ENCODE measurements around the gene AP3S2.
A peak's percentile ranks its signal among the peaks of the same experiment; 100 is the strongest.
"Not testable (repeated sequence)": the region's sequence is repeated elsewhere in the genome, so short reads cannot be mapped to it uniquely, and the experiment has no call there.

The AP3S2 gene

GRCh38 chr15:89863918-89864317, 29.9 kb downstream of the AP3S2 start:
- no peak for DNase-seq

GRCh38 chr15:89860891-89861290, 32.9 kb downstream of the AP3S2 start:
- no peak for DNase-seq

DNA sequence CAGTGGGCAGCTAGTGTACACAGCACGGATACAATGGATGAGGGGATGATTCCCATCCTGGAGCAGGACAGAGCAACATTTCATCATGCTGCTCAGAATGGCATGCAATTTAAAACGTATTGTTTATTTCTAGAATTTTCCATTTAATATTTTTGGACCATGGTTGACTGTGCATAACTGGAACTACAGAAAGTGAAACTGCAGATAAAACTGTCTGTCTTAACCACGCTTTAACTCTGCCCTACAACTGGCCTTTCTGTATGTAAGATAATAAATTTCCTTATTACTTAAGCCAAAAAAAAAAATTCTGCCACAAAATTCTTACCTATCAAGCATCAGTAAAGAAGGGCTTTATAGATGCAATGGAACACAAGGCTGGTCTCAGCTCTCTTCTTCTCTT, 33.4 kb downstream of the AP3S2 start:
- no peak for DNase-seq

GRCh38 chr15:89858661-89859458, 34.9 kb downstream of the AP3S2 start:
- no peak for DNase-seq

GRCh38 chr15:89857673-89858072, 36.1 kb downstream of the AP3S2 start:
- no peak for DNase-seq

DNA sequence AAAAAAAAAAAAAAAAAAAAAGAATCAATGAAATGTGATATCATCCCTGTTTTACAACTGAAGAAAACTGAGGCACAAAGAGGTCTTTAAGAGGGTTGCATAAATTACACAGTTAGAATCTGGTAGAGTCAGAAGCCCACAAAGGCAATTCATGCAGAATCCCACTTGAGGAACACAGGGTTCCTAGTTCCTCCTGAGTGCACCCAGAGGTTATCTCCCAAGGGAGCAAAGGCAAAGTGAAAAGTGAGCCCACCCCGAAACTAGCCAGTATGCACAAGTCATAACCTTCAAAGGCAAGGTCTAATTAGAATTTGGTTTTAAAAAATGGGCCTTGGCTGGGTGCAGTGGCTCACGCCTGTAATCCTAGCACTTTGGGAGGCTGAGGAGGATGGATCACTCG, 37.8 kb downstream of the AP3S2 start:
- no peak for DNase-seq

DNA sequence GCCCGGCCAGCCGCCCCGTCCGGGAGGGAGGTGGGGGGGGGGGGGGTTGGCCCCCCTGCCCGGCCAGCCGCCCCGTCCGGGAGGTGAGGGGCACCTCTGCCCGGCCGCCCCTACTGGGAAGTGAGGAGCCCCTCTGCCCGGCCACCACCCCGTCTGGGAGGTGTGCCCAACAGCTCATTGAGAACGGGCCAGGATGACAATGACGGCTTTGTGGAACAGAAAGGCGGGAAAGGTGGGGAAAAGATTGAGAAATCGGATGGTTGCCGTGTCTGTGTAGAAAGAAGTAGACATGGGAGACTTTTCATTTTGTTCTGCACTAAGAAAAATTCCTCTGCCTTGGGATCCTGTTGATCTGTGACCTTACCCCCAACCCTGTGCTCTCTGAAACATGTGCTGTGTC, 38.9 kb downstream of the AP3S2 start:
- not testable (repeated sequence) for DNase-seq

DNA sequence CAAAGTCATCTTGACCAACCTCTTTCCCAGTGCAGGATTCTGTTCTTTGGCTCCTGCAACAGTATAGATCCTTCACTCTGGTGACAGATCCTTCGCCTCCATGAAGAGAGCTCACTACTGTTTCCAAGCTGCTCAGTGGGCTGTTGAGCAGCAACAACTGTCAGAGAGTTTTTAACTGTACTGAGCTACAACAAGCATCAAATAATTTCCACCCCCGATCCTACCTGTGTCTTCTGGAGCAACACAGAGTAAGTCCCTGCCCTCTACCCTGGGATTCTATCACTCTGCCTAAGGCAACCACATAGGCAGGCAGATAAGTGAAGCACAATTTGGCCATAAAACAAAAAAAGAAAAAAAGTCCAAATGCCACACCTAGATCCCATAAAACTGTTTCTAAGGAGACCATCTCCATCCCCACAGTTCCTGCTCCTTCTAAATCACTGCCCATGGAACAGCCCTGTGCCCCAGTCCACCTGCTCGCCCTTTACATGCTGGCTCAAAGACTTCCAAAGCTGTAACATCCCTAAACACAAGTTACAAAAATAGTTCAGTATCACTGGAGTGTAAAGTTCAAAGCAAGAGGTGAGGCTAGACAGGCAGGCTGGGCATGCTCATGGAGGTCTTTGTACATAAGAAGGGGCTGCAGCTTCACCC, 41.3 kb downstream of the AP3S2 start:
- no peak for DNase-seq

- no peak for DNase-seq
Measured at GRCh38 chr15:89851673-89852341, 42.0 kb downstream of the AP3S2 start.

GRCh38 chr15:89848970-89849292, 44.9 kb downstream of the AP3S2 start:
- DNase-seq: no peak

- no peak for DNase-seq
Measured at GRCh38 chr15:89847101-89847500, 46.7 kb downstream of the AP3S2 start.

- peak; percentile 12 for DNase-seq
Measured at GRCh38 chr15:89845305-89845893, 48.4 kb downstream of the AP3S2 start.

DNA sequence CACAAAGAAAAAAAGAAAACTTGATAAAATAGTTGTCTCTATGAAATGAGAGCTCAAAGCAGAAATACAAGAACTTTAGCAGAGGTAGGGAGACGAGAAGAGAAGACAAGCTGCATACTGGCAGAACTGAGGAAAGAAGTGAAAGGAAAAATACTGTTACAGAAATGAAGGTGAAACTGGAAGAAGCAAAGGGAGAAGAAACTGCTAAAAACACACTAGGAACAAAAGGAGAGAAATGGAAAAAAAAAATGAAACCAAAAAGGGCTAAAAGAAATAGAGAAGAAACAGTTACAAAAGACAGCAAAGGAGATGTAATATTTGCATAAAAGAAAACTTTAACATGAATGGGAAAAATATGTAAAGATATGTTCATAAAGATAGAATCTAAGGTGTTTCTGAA, 51.8 kb downstream of the AP3S2 start:
- DNase-seq: no peak

DNA sequence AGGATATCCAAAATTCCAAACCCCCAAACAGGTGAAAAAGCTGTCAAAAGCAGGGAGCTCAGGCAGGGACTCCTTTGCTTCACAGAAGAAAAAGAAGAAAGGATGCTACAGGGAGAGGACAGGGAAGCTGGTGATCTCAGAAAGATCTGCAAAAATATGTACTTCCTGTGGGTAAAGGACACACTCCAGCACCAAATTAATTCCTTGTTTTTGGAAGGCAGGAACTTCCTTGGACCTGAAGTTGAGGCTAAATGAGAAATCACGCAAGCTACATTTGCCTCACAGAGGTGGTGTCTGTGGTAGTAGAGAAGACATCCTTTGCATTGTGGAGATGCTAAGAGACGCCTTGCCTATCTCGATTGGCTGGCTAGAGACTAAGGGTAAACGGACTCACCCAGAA, 52.5 kb downstream of the AP3S2 start:
- DNase-seq: no peak

DNA sequence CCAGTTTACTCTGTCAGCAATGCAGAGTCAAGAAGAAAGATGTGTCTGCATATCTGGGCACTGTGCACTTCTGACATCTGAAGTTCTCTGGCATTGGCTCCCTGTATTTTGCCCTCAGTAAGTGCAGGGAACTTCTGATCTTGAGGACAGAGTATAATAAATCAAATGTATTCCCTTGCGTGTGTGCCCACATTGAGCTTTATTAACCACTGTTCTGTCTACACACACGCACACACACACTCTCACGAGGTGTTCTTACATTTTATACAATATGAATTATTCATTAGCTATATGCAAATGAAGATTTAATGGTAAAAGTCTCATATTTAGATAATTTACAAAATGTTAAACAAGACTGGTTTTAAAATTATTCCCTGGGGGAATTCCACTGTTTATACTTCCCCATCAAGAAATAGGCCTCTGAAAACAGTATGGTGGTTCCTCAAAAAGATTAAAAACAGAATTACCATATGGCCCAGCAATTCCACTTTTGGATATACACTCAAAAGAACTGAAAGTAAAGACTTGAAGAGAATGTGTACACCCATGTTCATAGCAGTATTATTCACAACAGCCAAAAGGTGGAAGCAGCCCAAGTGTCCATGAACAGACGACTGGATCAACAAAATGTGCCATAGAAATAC, 54.5 kb downstream of the AP3S2 start:
- DNase-seq: no peak

- no peak for DNase-seq
Measured at GRCh38 chr15:89837830-89838178, 56.0 kb downstream of the AP3S2 start.

GRCh38 chr15:89837134-89837829, 56.5 kb downstream of the AP3S2 start:
- no peak for DNase-seq

DNA sequence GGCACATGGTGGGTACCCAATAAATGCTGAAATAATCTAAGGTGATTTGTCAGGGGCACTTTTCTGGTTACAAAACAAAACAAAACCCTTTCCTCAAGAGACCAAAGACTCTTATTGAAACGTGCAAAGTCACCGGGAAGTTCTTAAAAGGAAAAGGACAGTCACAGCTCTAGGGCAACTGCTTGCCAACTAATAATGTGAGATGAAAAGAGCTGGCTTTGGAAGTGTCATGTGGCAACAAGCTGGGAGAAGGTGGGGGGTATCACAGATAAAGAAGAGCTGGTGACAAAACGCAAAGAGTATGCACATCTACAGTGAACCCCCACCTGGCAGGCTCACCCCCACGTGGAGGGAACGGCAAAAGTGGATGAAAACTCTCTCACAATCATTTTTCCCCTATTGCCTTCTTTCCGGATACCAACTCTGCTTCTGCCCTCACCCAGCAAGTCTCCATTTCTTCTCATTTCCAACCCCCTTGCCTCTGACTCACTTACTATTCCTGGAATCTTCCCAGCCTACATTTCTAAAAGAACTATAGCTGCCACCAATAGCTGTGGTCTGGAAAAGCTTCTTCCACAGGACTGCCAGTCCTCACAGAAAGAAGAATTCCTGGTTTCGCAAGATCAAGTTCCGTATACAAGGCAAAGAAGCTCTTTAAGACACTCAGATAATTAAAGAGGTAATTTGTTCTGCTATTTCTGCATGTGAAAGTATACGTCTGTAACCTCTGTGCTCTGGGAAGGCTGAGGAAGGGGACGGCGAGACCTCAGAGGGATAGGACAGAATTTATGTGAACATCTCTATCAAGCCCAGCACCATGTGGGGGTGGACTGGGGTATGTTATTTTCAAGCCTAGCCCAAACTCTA, 57.3 kb downstream of the AP3S2 start:
- DNase-seq: no peak

DNA sequence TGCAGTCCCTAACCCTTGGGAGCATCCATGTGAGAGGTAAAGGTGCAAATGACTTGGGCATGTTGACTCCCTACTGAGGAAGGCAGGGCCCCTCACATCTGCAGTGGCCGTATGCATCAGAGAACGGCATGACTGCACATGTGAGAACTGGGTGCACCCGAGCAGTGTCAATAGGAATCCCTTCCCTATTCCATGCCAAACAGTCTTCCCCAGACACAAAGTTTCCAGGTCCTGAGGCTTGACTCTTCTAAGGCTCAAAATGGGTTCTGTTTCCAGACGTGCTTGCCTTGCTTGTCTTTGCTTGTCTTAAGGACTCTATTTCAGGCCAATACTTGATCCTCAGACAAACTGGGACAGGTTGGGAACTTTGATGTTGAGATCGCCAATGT, 58.6 kb downstream of the AP3S2 start:
- no peak for DNase-seq

DNA sequence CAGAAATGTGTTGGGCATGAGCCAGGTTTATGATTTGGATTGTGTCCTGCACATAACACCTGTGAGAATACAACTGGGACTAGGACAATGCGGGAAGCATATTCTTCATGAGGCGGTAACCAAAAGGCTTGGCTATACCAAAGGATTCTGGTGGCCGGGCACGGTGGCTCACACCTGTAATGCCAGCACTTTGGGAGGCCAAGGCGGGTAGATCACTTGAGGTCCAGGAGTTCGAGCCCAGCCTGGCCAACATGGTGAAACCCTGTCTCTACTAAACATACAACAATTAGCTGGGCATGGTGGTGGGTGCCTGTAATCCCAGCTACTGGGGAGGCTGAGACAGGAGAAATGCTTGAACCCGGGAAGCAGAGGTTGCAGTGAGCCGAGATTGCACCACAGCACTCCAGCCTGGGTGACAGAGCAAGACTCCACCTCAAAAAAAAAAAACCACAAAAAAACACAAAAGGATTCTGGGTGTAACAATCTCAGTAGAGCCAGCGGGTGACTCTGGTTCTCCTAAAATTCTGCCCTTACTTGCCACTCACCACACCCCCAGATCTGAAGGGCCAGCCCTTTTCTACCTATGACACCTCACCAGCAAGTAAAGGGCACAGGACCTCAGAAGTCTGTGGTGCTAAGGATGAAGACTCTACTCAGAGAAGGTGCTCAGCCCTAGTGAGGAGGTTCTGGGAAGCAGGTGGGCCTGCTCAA, 59.2 kb downstream of the AP3S2 start:
- not testable (repeated sequence) for DNase-seq

DNA sequence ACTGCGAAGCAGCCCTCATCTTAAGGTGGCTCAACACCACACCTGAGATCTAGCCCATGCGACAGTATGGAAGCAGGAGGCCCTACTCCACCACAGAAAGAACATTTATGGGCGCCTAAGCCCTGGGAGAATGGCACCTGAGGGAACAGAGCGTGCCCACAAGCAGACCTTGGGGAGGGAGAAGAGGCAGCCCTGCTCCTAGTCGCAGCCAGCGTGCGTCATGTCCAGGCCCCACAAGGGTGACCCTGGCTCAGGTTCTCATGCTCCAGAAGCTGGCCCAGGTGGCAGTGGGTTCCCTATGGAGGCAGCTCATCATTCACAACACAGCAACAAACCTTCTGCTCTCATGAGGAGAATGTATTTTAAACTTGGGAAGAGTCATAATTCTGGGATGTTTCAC, 59.8 kb downstream of the AP3S2 start:
- DNase-seq: no peak

Measured in activated CD4-positive, alpha-beta T cell treated with anti-CD3 and anti-CD28 coated beads, Interleukin-2, Interleukin-6, amounts not matched to agents 100 ng/mL and 50 ng/mL, durations not matched to agents 16 hours and 8 hours (primary cell).